Stimulated activated naive CD4-positive, alpha-beta T cell (primary cell): ENCODE results near the gene ASAP3.
"Not testable (repeated sequence)": the region's sequence is repeated elsewhere in the genome, so short reads cannot be mapped to it uniquely, and the experiment has no call there.

Experiments
- DNase-seq, 6 experiments: peaks; one replicate each; lab custom pipeline; 2025; lab: John Stamatoyannopoulos, UW

ASAP3 gene

GRCh38 chr1:23395849-23396248 is 88.1 kb downstream of the ASAP3 start:
- no peak for DNase-seq

GRCh38 chr1:23395154-23395724 is 88.7 kb downstream of the ASAP3 start:
- DNase-seq: no peak

GRCh38 chr1:23394684-23395083 is 89.3 kb downstream of the ASAP3 start:
- DNase-seq: no peak

DNA sequence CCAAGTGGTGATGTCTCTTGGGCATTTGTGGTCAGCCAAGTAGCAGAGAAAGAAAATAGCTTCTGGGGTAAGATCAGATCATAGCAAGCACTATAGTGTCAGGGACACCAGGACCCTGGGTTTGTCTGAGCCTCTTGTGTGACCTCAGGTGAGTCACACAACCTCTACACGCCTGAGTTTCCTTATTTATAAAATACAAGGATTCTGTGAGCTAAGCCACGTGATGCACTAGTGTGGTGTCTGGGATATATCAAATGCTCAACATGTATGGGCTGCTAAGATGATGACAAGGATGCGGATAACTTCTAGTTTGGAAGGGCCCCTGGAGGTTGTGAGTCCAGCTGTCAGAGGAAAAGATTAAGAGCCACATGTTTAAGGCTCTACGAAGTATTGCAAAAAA is 89.8 kb downstream of the ASAP3 start:
- no peak for DNase-seq

DNA sequence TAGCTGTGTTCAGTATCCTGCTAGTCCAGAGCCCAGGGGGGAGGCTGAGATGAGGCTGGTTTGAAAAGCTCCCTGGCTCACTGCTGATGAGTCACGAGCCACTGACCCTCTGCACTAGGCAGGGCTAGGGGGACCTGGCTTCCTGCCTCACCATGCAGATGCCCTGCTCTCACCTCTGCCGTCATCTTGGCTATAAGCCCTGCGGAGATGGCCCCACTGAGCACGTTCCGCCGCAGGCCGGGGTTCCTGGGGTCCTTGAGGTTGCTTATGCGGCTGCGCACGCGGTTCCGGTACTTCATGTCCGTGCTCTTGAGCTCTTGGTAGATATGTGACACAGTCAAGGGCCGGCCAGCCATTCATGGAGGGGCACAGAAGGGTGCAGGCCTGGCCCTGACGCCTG is 90.3 kb downstream of the ASAP3 start:
- no peak for DNase-seq

GRCh38 chr1:23392125-23392855 is 91.7 kb downstream of the ASAP3 start:
- no peak for DNase-seq

DNA sequence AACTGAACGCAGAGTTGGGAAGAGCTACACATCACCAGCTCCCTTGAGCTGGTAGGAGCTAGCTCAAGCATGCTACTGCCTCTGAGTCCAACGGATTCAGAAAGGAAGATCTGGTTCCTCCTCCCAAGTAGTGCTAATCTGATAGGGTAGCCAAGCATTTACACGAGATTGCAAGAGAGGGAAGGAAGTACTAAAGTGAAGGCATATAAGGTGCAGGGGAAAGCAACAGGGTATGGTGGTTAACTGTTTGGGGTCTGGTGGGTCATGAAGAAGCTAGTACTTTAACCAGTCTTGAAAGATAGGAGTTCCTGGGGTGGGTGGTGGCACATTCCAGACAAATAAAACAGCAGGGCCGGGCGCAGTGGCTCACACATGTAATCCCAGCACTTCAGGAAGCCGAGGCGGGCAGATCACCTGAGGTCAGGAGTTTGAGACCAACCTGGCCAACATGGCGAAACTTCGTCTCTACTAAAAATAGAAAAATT is 94.1 kb downstream of the ASAP3 start:
- no peak for DNase-seq

GRCh38 chr1:23387494-23387893 is 96.5 kb downstream of the ASAP3 start:
- DNase-seq: no peak

DNA sequence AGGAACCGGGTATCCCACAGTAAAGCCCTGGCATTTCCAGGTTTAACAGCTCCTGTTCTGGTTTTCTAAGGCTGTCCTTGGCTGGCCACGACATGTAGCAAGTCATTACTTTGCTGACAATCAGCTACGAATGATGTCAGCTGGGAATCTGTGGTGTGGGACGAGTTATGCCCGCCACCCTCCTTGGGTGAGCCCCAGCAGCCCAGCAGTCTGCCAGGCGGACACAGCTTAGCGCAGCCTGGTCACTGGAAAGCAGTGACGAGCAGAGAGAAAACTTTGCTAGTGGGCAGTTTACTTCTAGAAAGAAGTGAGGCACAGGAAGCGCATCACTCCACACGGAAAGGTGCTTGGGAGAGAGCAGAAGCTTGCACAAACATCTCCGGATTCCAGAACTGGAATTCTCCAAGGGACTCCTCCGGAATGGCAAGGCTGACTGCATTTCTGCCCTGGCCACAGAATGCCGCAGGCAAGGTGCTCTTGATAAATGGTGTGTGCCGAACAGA is 98.8 kb downstream of the ASAP3 start:
- DNase-seq: no peak

DNA sequence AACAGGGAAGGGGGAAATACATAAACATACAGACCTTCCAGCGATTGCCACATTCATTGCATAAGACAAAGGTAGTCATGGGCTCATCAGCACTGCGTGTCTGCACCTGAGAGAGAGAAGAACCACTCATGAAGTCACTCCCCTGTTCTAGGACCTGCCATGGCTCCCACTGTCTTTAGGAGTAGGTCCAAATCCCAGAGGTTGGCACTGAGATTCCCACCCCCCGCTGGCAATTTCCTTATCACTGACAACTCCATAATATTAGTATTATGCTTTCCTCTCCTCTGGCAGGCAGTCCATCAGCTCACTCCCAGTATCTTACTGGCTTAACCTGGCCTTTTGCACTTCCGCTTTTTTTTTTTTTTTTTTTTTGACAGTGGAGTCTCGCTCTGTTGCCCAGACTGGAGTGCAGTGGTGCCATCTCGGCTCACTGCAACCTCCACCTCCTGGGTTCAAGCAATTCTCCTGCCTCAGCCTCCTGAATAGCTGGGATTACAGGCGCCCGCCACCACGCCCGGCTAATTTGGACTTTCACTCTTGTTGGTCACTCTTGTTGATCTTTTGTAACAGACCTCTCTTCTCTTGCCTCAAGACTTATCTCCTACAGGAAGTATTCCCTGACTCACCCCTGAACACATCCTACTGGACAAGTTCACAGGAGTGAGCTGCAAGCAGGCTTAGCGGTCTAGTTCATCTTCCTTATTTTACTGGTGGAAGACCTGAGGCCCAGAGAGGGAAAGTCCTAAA is 99.5 kb downstream of the ASAP3 start:
- no peak for DNase-seq

GRCh38 chr1:23383577-23384311 is 100.2 kb downstream of the ASAP3 start:
- no peak for DNase-seq

DNA sequence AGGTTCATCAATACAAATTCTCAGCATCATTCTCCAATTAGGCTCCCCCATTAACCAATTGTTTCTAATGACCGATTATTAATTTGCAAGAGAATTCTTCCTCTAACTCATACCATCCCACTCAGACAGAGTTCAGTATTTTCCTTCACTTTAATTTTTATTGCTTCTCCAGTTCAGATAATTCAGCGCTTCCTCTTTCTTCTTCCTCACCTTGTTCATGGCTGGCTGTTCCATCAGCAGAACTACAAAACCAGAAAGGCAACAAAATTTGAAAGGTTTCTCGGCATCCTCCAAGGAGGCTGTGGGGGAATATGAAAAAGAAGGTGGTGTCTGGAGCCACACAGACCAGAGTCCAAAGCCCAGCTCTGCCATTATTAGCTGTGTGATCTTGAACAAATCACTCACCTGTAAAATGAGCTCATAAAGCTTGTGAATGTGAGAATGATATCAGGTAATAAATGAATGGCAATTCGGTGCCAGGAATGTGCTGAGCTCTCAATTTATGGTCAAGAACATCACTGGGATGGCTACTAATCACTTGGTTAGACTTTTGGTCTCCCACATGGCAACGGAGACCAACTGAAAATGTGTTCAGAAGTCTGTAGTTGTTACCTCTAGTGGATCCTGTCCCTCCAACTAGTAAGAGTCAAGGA is 102.6 kb downstream of the ASAP3 start:
- DNase-seq: no peak

GRCh38 chr1:23380719-23381118 is 103.3 kb downstream of the ASAP3 start:
- no peak for DNase-seq

DNA sequence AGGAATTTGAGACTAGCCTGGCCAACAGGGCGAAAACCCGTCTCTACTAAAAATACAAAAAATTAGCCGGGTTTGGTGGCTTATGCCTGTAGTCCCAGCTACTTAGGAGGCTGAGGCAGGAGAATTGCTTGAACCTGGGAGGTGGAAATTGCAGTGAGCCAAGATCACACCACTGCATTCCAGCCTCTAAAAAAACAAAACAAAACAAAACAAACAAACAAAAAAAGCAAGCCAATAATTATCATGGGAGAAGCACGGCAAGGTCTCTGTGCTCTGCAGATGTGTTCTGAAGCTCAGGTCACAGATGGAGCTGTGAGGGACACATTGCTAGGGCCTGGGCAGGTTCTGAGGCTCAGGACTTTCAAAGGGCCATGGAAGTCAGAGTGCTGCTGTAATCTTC is 103.7 kb downstream of the ASAP3 start:
- not testable (repeated sequence) for DNase-seq
